COLO829 (cell line): ENCODE data around the gene TMEM161B.
"Not testable (repeated sequence)": the region's sequence is repeated elsewhere in the genome, so short reads cannot be mapped to it uniquely, and the experiment has no call there.

Experiments used
- DNase-seq: peaks from one replicate; pipeline ENCODE4 v3.0.0; 2012; ENCODE audit warnings: low spot score

TMEM161B gene

DNA sequence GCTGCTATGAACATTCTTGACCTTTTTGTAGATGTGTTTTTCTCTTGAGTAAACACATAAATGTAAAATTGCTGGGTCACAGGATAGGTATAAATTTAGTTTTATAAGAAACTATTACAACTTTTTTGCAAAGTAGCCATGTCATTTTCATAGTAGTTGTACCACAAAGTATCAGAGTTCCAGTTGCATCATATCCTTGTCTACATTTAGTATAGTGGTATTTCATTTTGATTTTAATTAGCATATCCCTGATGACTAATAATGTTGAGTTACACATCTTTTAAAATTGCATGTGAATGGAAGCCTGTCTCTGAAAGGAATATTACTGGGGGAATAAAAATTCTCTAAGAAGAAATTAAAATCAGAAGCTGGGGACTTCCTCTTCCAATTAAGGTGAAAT is 85.4 kb downstream of the TMEM161B start:
- no peak for DNase-seq

DNA sequence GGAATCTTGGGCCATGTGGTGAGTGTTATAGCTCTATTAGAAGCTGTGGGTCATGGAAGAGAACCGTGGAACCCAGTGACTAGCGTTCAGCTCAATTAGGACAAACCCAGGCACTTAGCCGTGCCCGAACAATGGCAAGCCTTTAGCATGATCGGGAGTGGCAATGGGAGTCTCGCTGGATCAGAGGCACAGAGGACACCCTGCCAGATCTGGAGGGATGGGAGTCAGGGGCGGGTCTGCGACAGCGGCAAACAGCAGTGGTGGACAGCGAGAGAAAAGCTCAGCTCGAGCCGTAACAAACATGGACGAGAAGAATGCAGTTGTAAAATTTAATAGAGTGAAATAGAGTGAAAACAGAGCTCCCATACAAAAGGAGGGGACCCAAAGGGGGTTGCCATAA is 91.2 kb downstream of the TMEM161B start:
- not testable (repeated sequence) for DNase-seq

DNA sequence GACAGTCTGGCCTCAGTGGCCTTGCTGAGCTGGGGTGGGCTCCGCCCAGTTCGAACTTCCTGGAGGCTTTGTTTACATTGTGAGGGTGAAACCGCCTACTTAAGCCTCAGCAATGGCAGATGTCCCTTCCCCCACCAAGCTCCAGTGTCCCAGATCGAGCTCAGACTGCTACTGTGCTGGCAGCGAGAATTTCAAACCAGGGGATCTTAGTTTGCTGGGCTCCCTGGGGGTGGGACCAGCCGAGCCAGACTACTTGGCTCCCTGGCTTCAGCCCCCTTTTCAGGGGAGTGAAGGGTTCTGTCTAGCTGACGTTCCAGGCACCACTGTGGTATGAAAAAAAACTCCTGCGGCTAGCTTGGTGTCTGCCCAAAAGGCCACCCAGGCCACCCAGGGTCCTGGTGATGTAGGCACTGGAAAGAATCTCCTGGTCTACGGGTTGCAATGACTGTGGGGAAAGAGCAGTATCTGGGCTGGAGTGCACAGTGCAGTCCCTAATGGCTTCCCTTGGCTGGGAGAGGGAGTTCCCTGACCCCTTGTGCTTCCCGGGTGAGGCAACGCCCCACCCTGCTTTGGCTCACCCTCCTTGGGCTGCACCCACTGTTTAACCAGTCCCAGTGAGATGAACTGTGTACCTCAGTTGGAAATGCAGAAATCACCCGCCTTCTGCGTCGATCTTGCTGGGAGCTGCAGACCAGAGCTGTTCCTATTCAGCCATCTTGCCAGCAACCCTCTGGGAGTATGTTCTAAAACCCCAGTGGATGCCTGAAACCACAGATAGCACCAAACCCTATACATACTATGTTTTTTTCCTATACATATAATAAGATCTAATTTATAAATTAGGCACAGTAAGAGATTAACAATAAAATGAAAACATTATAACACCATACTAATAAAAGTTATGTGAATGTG is 95.5 kb downstream of the TMEM161B start:
- DNase-seq = no peak

GRCh38 chr5:88159591-88159990 is 109.1 kb downstream of the TMEM161B start:
- no peak for DNase-seq

DNA sequence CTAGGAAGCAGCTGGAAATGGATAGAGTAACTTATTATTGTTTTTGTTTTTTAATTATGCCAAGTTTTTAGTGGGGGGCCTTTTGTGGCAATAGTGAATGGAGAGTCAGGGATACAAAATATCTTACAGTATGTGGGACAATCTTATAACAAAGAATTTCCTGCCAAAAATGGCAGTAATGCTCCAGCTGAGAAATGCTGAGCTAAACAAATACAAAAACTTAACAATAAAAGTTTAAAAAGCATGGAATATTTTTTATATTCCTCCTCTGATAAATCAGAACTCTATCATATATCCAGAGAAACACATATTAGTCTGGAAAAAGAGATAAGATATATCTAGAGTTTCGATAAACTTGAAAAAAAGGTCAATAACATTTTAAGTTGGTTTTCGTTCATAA is 110.6 kb downstream of the TMEM161B start:
- no peak for DNase-seq

DNA sequence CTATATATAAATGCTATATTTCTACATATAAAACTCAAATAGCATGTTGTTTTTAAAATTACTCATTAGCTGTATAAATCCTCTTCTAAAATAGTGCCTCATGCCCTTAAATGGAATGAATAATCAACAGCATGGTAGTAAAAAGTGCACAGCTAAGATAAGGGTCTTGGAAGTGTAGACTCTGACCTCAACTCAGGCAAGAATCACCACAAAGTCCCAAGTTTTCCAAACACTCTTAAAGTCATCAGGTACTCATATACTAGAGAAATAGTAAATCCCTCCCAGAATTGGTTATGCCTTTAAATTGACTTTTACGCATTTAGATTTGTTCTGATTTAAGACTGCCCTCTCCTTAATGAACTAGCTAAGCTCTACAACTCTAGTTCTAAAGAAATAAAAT is 113.8 kb downstream of the TMEM161B start:
- no peak for DNase-seq

DNA sequence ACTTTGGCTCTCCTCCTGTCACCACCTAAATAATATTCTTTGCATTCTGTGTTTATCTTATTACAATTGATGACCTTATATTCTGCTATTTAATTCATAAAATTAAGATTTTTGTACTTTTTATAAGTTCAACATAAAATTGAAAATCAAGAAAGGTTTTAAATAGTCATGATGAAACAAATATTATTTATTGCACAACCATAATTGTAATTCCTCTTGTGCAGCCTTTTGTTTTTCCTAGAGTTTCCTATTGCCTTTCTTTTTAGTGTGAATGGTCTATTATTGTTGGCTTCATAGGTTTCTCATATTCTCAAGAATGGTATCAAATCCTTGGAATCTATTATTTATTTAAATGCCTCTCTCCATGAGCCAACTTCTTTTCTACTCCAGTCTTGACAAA is 117.9 kb downstream of the TMEM161B start:
- DNase-seq = no peak

DNA sequence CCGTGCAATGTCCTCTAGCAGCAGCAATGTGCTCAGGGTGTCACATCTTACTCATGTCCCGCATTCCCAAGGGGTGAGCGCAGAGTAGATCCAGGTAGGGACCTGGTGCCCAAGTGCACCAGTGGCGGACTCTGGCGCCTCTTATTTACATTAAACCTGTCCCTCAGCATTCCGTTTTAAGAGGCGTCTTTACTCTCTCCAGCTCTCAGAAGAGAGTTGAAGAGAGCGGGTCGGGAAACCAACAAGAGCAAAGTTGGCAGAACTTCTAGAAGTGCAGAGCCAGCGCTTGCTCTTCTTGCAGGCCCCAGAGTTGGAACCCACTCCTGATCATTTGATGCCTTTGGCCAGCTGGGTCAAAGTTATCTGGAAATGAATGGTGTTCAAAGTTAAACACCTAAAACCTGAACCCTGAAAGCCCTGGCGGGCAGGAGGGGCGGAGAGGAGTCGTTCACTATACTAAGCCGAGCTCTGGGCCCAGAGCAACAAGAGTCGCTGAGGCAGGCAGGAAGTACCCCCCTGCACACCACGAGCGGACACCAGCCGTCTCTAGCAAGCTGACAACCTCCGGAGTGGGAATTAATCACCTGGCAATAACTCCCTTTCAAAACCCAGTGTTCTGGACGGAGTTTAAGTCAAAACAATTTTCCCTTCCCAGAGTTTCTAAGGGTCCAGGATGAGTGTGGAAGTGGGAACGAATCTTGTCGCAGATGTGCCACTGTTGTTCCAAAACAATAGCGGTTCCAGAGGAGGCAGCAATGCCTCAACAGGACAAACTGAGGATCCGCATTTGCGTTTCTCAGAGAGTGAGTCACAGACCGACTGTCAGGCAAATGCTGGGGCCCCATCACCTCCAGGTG is 122.8 kb downstream of the TMEM161B start:
- no peak for DNase-seq

DNA sequence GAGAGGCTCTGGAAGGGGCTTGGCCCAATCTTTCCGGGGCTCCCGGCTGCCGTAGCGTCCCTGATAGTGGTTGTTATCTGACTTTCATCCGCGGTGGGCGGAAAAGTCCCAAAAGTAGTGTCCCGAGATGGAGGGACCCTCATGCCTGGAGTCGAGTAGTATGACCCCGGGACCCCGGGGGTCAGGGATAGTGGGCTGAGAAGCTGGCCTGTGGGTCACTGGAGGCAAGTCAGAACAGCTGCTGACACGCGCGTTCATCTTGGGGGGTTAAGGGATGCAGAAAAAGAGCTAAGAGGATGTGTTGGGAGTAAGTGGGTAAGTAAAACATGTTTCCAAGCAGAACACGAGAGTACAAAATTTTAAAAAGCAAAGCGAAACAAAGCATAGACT is 123.4 kb downstream of the TMEM161B start:
- DNase-seq = no peak
